GM10248 (cell line): ENCODE data around the gene ZNF423.

ENCODE experiments used
- CTCF ChIA-PET: fragments of 300-600 bp; sonication (Branson Sonifier 250); formaldehyde crosslinking; extraction: SDS; loops from one replicate; lab custom pipeline; 2021; ENCODE audit warnings: antibody characterized with exemption; lab: Yijun Ruan, JAX
- POLR2A ChIA-PET: fragments of 350-650 bp; sonication (Branson Sonifier 250); formaldehyde crosslinking; extraction: SDS; loops from one replicate; lab custom pipeline; 2020; ENCODE audit warnings: antibody characterized with exemption; lab: Yijun Ruan, JAX
- DNase-seq: peaks from one replicate; pipeline ENCODE4 v3.0.0; 2012; ENCODE audit errors: extremely low spot score
- TF ChIP-seq, protein P1 (sequence below): IDR thresholded peaks from 2 replicates; pipeline ENCODE4 v1.5.1; 2012; ENCODE audit warnings: mild to moderate bottlenecking, low read depth; ENCODE audit errors: extremely low read depth, missing control alignments, control extremely low read depth

The ZNF423 gene

DNA sequence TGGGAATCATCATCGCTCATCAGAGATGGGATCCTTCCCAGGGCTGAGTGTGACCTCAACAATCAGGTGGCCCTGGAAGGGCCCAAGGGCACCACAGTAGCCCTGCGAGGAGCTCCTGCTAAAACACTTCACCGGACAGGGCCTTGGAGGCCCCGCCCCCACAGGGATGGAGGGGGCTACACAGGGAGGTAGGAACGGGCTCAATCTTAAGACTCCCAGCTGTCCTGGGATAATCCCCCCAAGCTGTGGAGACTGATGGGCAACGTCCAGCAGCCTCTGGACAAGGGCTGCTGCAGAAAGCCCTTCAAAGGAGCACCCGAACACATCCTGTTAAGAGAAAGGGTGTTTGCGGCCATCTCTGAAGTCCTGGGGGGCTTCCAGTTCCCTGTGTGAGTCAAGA lies 60.4 kb downstream of the ZNF423 start:
- ChIA-PET POLR2A (no interaction called here), CTCF (interaction anchor here (0.6 to 1.4 kb wide), 2 partner anchors 20 to 31 kb away, joined by 3 to 4 read pairs; no protein-coding TSS in a partner anchor)
- TF ChIP-seq, protein P1, sequence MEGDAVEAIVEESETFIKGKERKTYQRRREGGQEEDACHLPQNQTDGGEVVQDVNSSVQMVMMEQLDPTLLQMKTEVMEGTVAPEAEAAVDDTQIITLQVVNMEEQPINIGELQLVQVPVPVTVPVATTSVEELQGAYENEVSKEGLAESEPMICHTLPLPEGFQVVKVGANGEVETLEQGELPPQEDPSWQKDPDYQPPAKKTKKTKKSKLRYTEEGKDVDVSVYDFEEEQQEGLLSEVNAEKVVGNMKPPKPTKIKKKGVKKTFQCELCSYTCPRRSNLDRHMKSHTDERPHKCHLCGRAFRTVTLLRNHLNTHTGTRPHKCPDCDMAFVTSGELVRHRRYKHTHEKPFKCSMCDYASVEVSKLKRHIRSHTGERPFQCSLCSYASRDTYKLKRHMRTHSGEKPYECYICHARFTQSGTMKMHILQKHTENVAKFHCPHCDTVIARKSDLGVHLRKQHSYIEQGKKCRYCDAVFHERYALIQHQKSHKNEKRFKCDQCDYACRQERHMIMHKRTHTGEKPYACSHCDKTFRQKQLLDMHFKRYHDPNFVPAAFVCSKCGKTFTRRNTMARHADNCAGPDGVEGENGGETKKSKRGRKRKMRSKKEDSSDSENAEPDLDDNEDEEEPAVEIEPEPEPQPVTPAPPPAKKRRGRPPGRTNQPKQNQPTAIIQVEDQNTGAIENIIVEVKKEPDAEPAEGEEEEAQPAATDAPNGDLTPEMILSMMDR, result no peak
- DNase-seq, result no peak

DNA sequence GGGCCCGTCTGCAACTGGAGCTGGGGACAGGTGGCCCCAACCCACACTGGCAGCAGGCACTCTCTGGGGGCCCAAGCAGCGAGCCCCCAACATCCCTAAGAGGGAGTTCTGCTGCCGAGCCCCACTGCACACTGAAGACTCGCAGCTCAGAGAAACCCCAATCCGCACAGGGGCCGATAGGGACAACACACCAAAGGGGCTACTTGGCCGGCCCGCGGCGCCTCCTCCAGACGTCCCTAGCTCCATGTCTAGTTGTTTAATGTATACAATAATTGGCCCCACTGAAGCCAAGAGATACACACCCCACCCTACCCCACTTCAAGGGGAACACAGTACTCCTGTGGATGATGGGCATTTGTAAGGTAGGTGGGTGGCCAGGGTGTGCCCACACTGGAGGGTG lies 62.7 kb downstream of the ZNF423 start:
- CTCF ChIA-PET, result no interaction called here
- TF ChIP-seq, protein P1, result no peak
- no peak for DNase-seq
- POLR2A ChIA-PET, result no interaction called here

DNA sequence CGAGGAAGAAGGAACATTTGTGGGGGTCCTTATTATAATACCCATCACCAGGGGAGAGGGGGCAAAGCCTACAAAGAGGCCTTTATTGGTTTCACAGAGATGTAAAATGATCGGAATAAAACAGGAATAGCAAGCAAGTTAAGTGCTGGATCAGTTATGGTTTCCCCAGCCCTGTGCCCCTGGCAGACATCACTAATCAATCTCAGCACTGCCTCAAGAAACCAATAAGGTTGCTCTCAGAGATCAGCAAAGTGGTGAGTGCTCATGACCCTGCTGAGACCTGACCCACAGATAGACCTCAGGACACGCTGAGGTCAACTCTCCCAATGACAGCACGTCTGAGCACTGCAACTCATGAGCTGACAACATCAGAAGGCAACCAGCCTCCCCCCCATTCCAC lies 66.3 kb downstream of the ZNF423 start:
- no peak for DNase-seq
- ChIA-PET POLR2A (no interaction called here), CTCF (no interaction called here)
- TF ChIP-seq, protein P1, result no peak

DNA sequence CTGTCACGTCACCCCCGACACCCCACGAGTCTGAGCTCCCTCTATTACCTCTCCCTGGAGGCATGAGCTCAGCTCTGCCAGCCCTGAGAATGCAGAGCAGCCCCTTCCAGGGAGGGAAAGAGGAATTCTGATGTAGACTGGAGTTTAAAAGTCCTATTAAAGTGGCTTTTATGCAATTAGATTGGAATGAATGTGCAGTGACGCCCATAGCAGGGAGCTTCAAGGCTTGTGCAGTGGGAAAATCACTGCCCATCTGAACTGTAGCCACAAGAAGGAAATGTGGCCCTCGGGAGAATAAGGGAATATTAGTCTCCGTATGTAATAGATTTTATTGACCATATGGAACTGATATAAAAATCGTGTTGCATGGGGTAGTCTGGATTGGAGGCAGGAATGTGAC lies 66.9 kb downstream of the ZNF423 start:
- DNase-seq, result no peak
- POLR2A ChIA-PET, result no interaction called here
- TF ChIP-seq, protein P1, result no peak
- CTCF ChIA-PET, result no interaction called here

DNA sequence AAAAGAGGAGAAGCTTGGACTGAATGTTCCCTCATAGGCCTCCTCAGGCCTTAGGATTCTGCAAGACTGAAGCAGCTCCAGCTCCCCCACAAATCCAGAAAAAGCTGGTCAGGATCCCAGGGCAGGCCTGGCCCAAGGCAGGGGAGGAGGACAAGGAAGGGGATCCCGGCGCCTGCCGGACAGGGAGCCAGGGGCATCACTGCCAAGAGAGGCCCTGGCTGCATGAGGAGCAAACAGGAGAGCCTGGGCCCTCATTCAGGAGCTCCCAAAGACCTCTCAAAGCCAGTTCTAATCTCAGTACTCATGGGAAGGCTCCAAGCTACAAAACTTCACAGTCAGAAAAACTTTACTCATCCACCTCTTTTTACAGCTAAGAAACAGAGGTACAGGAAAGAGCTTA lies 67.3 kb downstream of the ZNF423 start:
- DNase-seq, result no peak
- ChIA-PET CTCF (no interaction called here), POLR2A (no interaction called here)
- TF ChIP-seq, protein P1, result no peak

DNA sequence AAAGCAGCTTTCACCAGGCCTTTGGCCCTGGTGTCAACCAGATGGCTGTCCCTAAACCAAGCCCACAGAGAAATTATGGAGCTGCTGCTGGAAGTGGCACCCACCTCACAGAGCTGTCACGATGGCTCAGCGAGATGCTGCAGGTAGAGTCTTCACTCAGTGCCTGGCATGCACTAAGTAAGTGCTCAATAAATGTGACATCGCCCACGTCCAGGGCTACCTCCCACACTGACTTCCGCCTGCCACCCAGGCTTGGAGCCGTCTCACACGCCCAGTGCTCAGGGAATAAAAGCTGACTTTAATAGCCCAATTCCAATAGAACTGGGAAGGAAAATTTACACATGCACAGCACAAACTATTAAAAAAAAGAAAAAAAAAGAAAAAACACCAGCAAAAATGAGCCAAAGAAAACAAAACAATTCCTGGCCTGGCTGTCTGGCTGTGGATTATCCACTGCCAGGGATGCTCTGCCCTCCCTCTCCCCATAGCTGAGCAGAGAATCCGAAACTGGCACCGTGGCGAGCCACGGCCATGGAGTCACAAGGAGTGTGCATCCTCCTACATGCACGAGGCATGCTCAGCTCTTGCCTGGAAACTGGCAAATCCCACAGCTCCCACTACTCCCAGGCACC lies 68.9 kb downstream of the ZNF423 start:
- ChIA-PET POLR2A (no interaction called here), CTCF (interaction anchor here (0.8 kb wide), 1 partner anchor 21 kb away, joined by 3 read pairs; no protein-coding TSS in a partner anchor)
- TF ChIP-seq, protein P1, result no peak
- no peak for DNase-seq
